KMS-11 (cell line): Measurements from ENCODE around the gene ADCY4.
A peak's percentile ranks its signal among the peaks of the same experiment; 100 is the strongest.

Source experiments
- H2AFZ ChIP-seq: fragments of 200-600 bp; sonication (generic); 2 replicates; pipeline ENCODE4 v1.6.1; 2016; ENCODE audit warnings: antibody characterized with exemption, mixed run types, low read depth
- H3K27ac ChIP-seq: fragments of 200-600 bp; sonication (generic); 2 replicates; pipeline ENCODE4 v1.6.1; 2016; ENCODE audit warnings: mild to moderate bottlenecking, mixed run types
- H3K27me3 ChIP-seq: fragments of 200-600 bp; sonication (generic); 2 replicates; pipeline ENCODE4 v1.6.1; 2017; ENCODE audit warnings: mild to moderate bottlenecking, low read depth, mixed run types, moderate library complexity; ENCODE audit not compliant: insufficient read depth
- H3K36me3 ChIP-seq: fragments of 200-600 bp; sonication (generic); 2 replicates; pipeline ENCODE4 v1.6.1; 2017; ENCODE audit warnings: mild to moderate bottlenecking, mixed run types; ENCODE audit not compliant: insufficient read depth
- H3K4me1 ChIP-seq: fragments of 200-600 bp; sonication (generic); 2 replicates; pipeline ENCODE4 v1.6.1; 2016; ENCODE audit warnings: mild to moderate bottlenecking, low read depth, mixed run types; ENCODE audit not compliant: poor library complexity, severe bottlenecking
- H3K4me2 ChIP-seq: fragments of 200-600 bp; sonication (generic); 2 replicates; pipeline ENCODE4 v1.7.0; 2016; ENCODE audit warnings: mild to moderate bottlenecking, mixed run types
- H3K4me3 ChIP-seq: fragments of 200-600 bp; sonication (generic); IDR thresholded peaks from 2 replicates; pipeline ENCODE4 v1.6.1; 2017; ENCODE audit warnings: low read depth, low read length, mixed read lengths; ENCODE audit not compliant: insufficient read depth
- H3K79me2 ChIP-seq: fragments of 200-600 bp; sonication (generic); 2 replicates; pipeline ENCODE4 v1.6.1; 2016; ENCODE audit warnings: low read depth, mixed run types; ENCODE audit not compliant: insufficient read depth
- H3K9ac ChIP-seq: fragments of 200-600 bp; sonication (generic); 2 replicates; pipeline ENCODE4 v1.6.1; 2016; ENCODE audit warnings: mild to moderate bottlenecking, mixed run types
- H4K20me1 ChIP-seq: fragments of 200-600 bp; sonication (generic); 2 replicates; pipeline ENCODE4 v1.6.1; 2016; ENCODE audit warnings: mild to moderate bottlenecking, mixed run types; ENCODE audit not compliant: insufficient read depth
- TF ChIP-seq, protein P1 (sequence below): fragments of 200-600 bp; sonication (generic); conservative IDR thresholded peaks from 2 replicates; pipeline ENCODE4 v1.6.1; 2017; ENCODE audit warnings: low read depth, mild to moderate bottlenecking, antibody characterized with exemption, low read length, moderate library complexity, mixed read lengths

ADCY4 gene

DNA sequence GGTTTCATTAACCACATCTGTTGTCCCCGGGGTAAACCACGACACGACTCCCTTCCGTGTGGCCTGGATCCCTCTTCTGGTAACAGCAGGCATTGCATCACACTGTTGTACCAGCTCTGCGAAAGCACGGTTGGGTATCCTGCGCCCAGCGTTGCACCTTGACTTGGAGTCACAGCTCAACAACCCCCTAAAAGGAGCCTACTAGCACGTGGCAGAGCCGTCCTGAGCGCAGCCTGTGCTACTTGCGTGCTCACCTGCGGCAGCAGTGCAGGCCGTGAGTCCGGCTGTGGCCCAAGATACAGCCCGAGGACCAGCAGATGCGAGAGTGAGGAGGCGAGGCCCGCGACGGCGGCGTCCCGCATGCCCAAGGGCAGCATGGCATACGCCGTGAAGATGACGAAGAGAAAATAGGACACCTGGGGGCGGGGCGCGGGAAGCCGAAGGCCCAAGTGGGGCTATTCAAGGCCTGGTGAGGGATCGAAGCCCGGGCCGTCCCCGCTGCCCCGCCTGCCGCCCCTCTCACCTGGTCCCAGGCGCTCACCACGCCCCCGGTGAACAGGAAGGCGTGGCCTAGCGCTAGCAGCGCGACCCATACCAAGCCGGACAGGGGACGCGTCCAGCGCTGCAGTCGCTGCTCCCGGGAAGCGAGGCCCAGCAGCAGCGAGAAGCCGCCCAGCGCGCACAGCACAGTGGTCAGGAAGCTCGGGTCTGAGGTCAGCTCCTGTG is 2.4 kb downstream of the ADCY4 start:
- Histone ChIP-seq H3K4me3 (no peak overlapping the region), H3K4me1 (peaks cover 12% of the 10 kb centered on the region), H3K9ac (no peak overlapping the region), H4K20me1 (no peaks in the 10 kb centered on the region), H3K36me3 (no peaks in the 10 kb centered on the region), H3K27ac (no peak overlapping the region), H2AFZ (peak overlapping the region; percentile 81), H3K79me2 (no peaks in the 10 kb centered on the region), H3K4me2 (peak overlapping the region; percentile 80), H3K27me3 (peaks cover 11% of the 10 kb centered on the region; the same call in 1 of the 2 replicates)
- TF ChIP-seq, protein P1, sequence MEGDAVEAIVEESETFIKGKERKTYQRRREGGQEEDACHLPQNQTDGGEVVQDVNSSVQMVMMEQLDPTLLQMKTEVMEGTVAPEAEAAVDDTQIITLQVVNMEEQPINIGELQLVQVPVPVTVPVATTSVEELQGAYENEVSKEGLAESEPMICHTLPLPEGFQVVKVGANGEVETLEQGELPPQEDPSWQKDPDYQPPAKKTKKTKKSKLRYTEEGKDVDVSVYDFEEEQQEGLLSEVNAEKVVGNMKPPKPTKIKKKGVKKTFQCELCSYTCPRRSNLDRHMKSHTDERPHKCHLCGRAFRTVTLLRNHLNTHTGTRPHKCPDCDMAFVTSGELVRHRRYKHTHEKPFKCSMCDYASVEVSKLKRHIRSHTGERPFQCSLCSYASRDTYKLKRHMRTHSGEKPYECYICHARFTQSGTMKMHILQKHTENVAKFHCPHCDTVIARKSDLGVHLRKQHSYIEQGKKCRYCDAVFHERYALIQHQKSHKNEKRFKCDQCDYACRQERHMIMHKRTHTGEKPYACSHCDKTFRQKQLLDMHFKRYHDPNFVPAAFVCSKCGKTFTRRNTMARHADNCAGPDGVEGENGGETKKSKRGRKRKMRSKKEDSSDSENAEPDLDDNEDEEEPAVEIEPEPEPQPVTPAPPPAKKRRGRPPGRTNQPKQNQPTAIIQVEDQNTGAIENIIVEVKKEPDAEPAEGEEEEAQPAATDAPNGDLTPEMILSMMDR: peak; percentile 70

DNA sequence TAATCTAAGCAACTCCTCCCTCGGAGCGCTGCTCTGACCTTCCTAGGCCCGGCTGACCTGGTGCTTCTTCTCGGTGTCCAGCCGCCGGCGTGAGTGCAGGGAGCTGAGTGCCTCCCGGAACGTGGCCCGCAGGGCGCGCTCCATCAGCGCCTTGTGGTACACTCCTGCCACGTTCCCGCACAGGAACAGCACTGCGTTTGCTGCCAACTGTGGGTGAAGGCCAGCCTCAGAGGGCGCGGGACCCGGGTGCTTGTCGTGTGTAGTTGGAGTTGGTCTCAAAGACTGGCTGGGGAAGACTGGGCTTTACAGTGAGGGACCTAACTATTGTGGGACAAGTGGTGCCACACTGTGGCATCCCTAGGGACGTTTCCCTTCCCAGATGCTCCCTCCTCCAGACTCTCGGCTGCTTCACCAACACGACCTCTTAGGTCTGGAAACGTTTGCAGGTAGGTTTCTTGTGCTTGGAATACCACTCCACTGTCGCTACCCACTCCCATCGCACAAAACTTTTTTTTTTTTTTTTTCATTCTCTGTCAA is 3.1 kb downstream of the ADCY4 start:
- Histone ChIP-seq H2AFZ (peak overlapping the region; percentile 81; the same call in 1 of the 2 replicates), H3K36me3 (no peaks in the 10 kb centered on the region), H3K4me2 (peak overlapping the region; percentile 80; the same call in 1 of the 2 replicates)

DNA sequence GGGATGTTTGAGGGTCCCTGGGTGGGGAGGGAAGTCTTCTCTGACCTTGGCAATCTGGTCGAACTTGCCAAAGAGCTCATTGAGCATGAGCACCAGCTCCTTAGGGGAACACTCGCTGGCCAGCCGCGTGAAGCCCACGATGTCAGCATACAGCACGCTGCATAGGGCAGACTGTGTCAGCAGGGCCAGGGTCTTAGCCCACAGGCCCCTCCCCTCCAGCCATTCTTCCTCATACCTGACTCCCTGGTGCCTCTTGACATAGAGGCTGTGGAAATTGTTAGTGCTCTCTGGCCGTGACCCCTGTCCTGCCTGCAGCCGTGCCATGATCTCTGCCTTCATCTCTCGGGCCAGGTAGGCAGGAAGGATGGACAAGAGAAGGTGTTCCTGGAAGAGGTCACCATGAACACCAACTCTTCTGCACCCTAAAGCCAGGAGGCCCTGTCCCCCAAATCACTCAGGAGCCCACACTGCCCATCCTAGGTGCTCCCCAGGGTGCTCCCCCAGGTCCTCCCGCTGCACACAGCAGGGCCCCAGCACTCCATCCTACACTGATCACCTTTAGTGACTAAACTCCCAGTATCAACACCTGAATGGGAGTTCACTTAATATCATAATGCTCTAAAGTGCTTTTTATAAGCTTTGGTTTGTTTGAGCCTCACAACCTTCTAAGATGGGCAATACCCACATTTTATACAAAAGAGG is 3.7 kb downstream of the ADCY4 start:
- Histone ChIP-seq H3K4me2 (no peak overlapping the region), H3K9ac (no peak overlapping the region), H3K27me3 (peaks cover 11% of the 10 kb centered on the region; the same call in 1 of the 2 replicates), H3K27ac (no peak overlapping the region), H3K4me3 (no peak overlapping the region), H3K4me1 (peaks cover 12% of the 10 kb centered on the region), H3K79me2 (no peaks in the 10 kb centered on the region), H2AFZ (no peak overlapping the region), H4K20me1 (no peaks in the 10 kb centered on the region), H3K36me3 (no peaks in the 10 kb centered on the region)
- TF ChIP-seq, protein P1: no peak

More for the DNA sequence above, 3.1 kb downstream of the ADCY4 start:
- H3K9ac ChIP-seq: no peak overlapping the region
- H3K27ac ChIP-seq: no peak overlapping the region
- peaks cover 12% of the 10 kb centered on the region for H3K4me1 ChIP-seq
- H3K4me3 ChIP-seq: no peak overlapping the region
- H3K79me2 ChIP-seq: no peaks in the 10 kb centered on the region
- TF ChIP-seq, protein P1: no peak
- H4K20me1 ChIP-seq: no peaks in the 10 kb centered on the region
- peaks cover 11% of the 10 kb centered on the region; the same call in 1 of the 2 replicates for H3K27me3 ChIP-seq

DNA sequence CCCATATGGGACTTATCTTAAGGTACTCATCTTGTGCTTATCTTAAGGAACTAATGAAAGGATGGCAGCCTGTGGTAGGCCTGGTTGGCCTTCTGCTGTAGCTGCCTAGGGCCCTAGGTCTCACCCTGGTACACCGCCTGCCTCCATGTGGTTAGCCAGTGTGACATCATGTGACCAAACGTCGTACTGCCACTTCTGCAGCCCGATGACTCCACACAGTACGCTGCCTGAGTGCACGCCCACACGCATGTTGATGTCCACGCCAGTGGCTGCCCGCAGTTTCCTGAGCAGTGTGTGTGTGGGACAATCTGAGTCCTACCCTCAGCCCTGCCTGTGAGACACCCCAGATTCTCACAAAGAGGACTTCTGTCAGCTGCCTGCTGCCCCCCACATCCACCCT is 5.1 kb downstream of the ADCY4 start:
- Histone ChIP-seq H4K20me1 (no peaks in the 10 kb centered on the region), H3K36me3 (no peaks in the 10 kb centered on the region), H2AFZ (no peak overlapping the region), H3K4me3 (no peak overlapping the region), H3K4me1 (peaks cover 12% of the 10 kb centered on the region), H3K4me2 (no peak overlapping the region), H3K9ac (no peak overlapping the region), H3K27ac (no peak overlapping the region), H3K79me2 (no peaks in the 10 kb centered on the region), H3K27me3 (peaks cover 11% of the 10 kb centered on the region; the same call in 1 of the 2 replicates)
- TF ChIP-seq, protein P1: no peak
